H1 (cell line): ENCODE data around the gene MAGI3.

Experiments used
- CBX5 ChIP-seq: fragments of 300-800, 300-1000 bp; sonication (generic); IDR thresholded peaks from 2 replicates; pipeline ENCODE4 v1.7.1; 2016; ENCODE audit warnings: antibody characterized with exemption, low read length, low read depth
- EP300 ChIP-seq, 2 experiments: IDR thresholded peaks; 1 replicate in 1 of 2; 2 replicates in 1 of 2; pipeline ENCODE4 v1.6.1; 2011 to 2012; ENCODE audit warnings: low read depth in 2 of 2, low read length in 2 of 2, mild to moderate bottlenecking in 2 of 2, borderline replicate concordance in 1 of 2, inconsistent platforms in 1 of 2, moderate library complexity in 1 of 2
- EZH2 ChIP-seq: fragments of 200-600 bp; sonication (generic); IDR thresholded peaks from 2 replicates; pipeline ENCODE4 v1.7.1; 2012; ENCODE audit warnings: low read depth, mild to moderate bottlenecking, moderate library complexity, low read length, inconsistent platforms; ENCODE audit not compliant: severe bottlenecking
- GABPA ChIP-seq: IDR thresholded peaks from 2 replicates; pipeline ENCODE4 v1.6.1; 2011; ENCODE audit warnings: mild to moderate bottlenecking, low read length, moderate library complexity, borderline replicate concordance; ENCODE audit not compliant: insufficient read depth
- PHF8 ChIP-seq: fragments of 200-600 bp; sonication (generic); conservative IDR thresholded peaks from 2 replicates; pipeline ENCODE4 v1.7.1; 2012; ENCODE audit warnings: low read depth, mild to moderate bottlenecking, inconsistent platforms, low read length, moderate library complexity
- POLR2AphosphoS5 ChIP-seq: IDR thresholded peaks from 2 replicates; pipeline ENCODE4 v1.6.1; 2011; ENCODE audit warnings: low read depth, low read length
- RFX5 ChIP-seq: IDR thresholded peaks from 2 replicates; pipeline ENCODE4 v1.6.1; 2011; ENCODE audit warnings: low read depth, low read length, improper control_type of control experiment, borderline replicate concordance
- TCF12 ChIP-seq: IDR thresholded peaks from 2 replicates; pipeline ENCODE4 v1.6.1; 2011; ENCODE audit warnings: low read depth, mild to moderate bottlenecking, low read length
- TF ChIP-seq, protein P1 (sequence below), 3 experiments: IDR thresholded peaks; 1 replicate in 2 of 3; 2 replicates in 1 of 3; pipeline versions ENCODE4 v1.5.1 to v1.6.1; 2011; ENCODE audit warnings: low read length in 3 of 3, mild to moderate bottlenecking in 3 of 3, inconsistent platforms in 2 of 3, low read depth in 1 of 3, moderate library complexity in 1 of 3; ENCODE audit not compliant: insufficient read depth in 1 of 3; ENCODE audit errors: control extremely low read depth in 1 of 3
- TF ChIP-seq, protein P2 (sequence below): IDR thresholded peaks from 2 replicates; pipeline ENCODE4 v1.6.1; 2011; ENCODE audit warnings: low read length, improper control_type of control experiment

DNA sequence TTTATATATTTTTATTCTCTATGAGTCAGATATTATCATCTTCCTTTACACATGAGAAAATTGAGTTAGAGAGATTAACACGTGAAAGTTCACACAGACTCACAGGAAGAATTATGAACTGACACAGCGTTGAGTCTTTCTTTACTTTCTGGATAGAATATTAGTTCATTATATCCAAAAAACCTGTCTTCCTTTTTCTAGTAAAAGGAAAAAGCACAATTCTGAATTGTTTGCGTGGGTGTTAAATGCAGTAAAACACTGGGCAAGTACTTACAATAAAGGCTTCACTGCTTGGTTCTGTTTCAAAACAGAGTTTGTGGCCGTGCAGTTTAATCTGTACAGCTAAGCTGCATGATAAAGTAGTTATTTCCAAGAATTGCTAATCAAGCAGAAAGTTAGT lies 10.8 kb downstream of the MAGI3 start:
- TF ChIP-seq EZH2 (no peak), EP300 (IDR thresholded peaks at IDR 0.05; ENCODE audit: borderline replicate concordance in 1 of 2, low read depth in 2 of 2, low read length in 2 of 2) (no peak), TCF12 (no peak), PHF8 (no peak), POLR2AphosphoS5 (no peak), GABPA (no peak), CBX5 (no peak), RFX5 (no peak)
- TF ChIP-seq, protein P1, sequence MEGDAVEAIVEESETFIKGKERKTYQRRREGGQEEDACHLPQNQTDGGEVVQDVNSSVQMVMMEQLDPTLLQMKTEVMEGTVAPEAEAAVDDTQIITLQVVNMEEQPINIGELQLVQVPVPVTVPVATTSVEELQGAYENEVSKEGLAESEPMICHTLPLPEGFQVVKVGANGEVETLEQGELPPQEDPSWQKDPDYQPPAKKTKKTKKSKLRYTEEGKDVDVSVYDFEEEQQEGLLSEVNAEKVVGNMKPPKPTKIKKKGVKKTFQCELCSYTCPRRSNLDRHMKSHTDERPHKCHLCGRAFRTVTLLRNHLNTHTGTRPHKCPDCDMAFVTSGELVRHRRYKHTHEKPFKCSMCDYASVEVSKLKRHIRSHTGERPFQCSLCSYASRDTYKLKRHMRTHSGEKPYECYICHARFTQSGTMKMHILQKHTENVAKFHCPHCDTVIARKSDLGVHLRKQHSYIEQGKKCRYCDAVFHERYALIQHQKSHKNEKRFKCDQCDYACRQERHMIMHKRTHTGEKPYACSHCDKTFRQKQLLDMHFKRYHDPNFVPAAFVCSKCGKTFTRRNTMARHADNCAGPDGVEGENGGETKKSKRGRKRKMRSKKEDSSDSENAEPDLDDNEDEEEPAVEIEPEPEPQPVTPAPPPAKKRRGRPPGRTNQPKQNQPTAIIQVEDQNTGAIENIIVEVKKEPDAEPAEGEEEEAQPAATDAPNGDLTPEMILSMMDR (IDR thresholded peaks at IDR 0.05; ENCODE audit: control extremely low read depth in 1 of 3, insufficient read depth in 1 of 3, low read depth in 1 of 3, low read length in 3 of 3), result no peak
- TF ChIP-seq, protein P2, sequence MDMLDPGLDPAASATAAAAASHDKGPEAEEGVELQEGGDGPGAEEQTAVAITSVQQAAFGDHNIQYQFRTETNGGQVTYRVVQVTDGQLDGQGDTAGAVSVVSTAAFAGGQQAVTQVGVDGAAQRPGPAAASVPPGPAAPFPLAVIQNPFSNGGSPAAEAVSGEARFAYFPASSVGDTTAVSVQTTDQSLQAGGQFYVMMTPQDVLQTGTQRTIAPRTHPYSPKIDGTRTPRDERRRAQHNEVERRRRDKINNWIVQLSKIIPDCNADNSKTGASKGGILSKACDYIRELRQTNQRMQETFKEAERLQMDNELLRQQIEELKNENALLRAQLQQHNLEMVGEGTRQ, result no peak
